Heart left ventricle (tissue), 16 donors: ENCODE results near the gene DDX11. TPM values are rescaled to one million over a fixed set of nuclear protein-coding genes. Genes with fewer than 3 reads are reported as not detected.
"Not testable (repeated sequence)": the region's sequence is repeated elsewhere in the genome, so short reads cannot be mapped to it uniquely, and the experiment has no call there.

Experiments used
- ATAC-seq, 4 donors: fragments of 200-7000 bp; cut with Tn5 transposase; one replicate each; pipeline ENCODE4 v1.9.1; 2020 to 2022; ENCODE audit warnings: moderate library complexity in 4 of 4, mild to moderate bottlenecking in 3 of 4, moderate number of reproducible peaks in 1 of 4
- DNase-seq, 5 donors: peaks; one replicate each; pipeline ENCODE4 v3.0.0-alpha.2; 2020
- H3K27ac ChIP-seq, 12 donors: fragments of 200-600 bp; sonication (generic) in 4 of 12; one replicate each; pipeline versions ENCODE4 v1.5.0 to v1.8.0; 2016 to 2022; ENCODE audit warnings: mild to moderate bottlenecking in 2 of 12
- H3K27me3 ChIP-seq, 9 donors: fragments of 200-600 bp; sonication (generic) in 2 of 9; one replicate each; pipeline versions ENCODE4 v1.5.1 to v1.8.0; 2016 to 2022; ENCODE audit warnings: mild to moderate bottlenecking in 3 of 9
- H3K36me3 ChIP-seq, 9 donors: fragments of 200-600 bp; sonication (generic) in 2 of 9; one replicate each; pipeline versions ENCODE4 v1.5.0 to v1.8.0; 2018 to 2022; ENCODE audit warnings: mild to moderate bottlenecking in 2 of 9
- H3K4me1 ChIP-seq, 12 donors: fragments of 200-600 bp; sonication (generic) in 4 of 12; one replicate each; pipeline versions ENCODE4 v1.5.0 to v1.8.0; 2016 to 2022; ENCODE audit warnings: mild to moderate bottlenecking in 3 of 12
- H3K4me3 ChIP-seq, 12 donors: fragments of 200-600 bp; sonication (generic) in 4 of 12; one replicate each; pipeline versions ENCODE4 v1.5.0 to v1.8.0; 2017 to 2022; ENCODE audit warnings: mild to moderate bottlenecking in 9 of 12, moderate library complexity in 4 of 12
- H3K9me3 ChIP-seq, 12 donors: fragments of 200-600 bp; sonication (generic) in 4 of 12; one replicate each; pipeline versions ENCODE4 v1.5.0 to v1.8.0; 2016 to 2022; ENCODE audit warnings: mild to moderate bottlenecking in 1 of 12
- POLR2A ChIP-seq, 2 donors: fragments of 450-650 bp; IDR thresholded peaks; one replicate each; pipeline ENCODE4 v1.6.1; 2017; ENCODE audit warnings: antibody characterized with exemption in 2 of 2, mild to moderate bottlenecking in 2 of 2, moderate library complexity in 2 of 2
- WGBS, 4 donors: extraction: QIAGEN DNeasy Blood & Tissue Kit in 2 of 4; methylation state at CpG; one replicate each; pipeline versions ENCODE4 v1.1.5 to v1.1.7; 2013 to 2018; 5-methylcytosine and 5-hydroxymethylcytosine counted together
- intact Hi-C, 10 donors: fragments of 100-400 bp; cut with DNase I; formaldehyde crosslinking; loops; one replicate each; pipeline versions ENCODE4 v1.11.1 to v1.14.2; 2022
- polyA plus RNA-seq, 2 donors: library from polyadenylated mRNA; stranded (reverse); fragments of 200-250 nt; gene quantifications; one replicate each; pipeline ENCODE4 v1.2.3, GENCODE V29; 2013
- total RNA-seq, 9 donors: library from RNA; depleted of rRNA in 2 of 9; stranded (reverse); fragments of >200 nt in 2 of 9; fragmentation: NEBNext Ultra II Directional in 3 of 9; extraction: Animal tissue kit (Norgen Biotek cat#: 25700) in 3 of 9; gene quantifications; one replicate each; pipeline versions ENCODE4 v1.1.0 to v1.2.4, GENCODE V29; 2016 to 2023
- TF ChIP-seq, protein P1 (sequence below), 12 donors: fragments of 200-600 bp; sonication (generic) in 4 of 12; IDR thresholded peaks; one replicate each; pipeline versions ENCODE4 v1.5.0 to v1.8.0; 2018 to 2022; ENCODE audit warnings: antibody characterized with exemption in 12 of 12, mild to moderate bottlenecking in 5 of 12
- donor health status: ischemic (EF 13 %, LVEDD 7.1; RV severe dilation, severe dysfunction).
- donor health status: healthy with polysubstance abuse.
- donor health status: DM: no; HTN: yes; CAD: no.
- donor health status: DM: no; HTN: no; CAD: no.
- donor health status: ischemic (EF 25% LVEDD 6.9; RV normal size, moderate dysfunction).
- donor health status: ischemic (EF 25% LVEDD 5.7; RV mildly dilated, moderate dysfunction).
- donor health status: healthy.
- donor health status: DM: yes; HTN: yes; CAD: no.
- donor health status: ischemic (EF 35%, LVEDD 5.7; RV mildly dilated, moderate dysfunction).
- donor health status: nonischemic (EF 11% LVEDD 7.7; RV severe dilation, severe dysfunction).
- donor health status: DM: yes; HTN: yes; CAD: no.
- donor health status: PGD.
- donor health status: ischemic (EF 29% LVEDD 5.4; RV normal size, mild dysfunction).
- donor health status: nonischemic (EF 23%, LVEDD 6.1; RV moderate dilation, normal function).

DDX11 gene
- total and polyA plus RNA-seq, 11 donors = 2.3 to 15.1 (median 6.9) TPM

DNA sequence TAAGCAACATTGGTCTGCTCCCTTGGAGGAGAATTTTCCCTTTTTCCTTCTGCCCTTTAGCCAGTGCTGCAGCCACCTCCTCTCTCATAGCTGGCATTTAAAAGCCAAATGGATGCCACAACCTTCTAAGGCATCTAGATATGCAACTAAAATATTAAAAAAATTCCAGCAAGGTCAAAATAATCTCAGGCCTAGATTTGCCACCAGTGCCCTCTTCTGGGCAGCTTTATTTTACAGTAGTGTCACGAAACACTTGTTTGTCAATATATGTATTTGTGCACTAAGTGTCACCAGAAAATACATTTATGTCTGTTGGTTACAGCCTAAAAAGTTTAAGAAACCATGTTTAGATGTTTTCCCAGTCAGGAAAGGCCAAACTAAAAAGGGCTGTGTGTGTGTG, 19.7 kb upstream of the DDX11 start:
- intact Hi-C loops = loop anchor here in 1 of 10 donors (10.0 kb wide), 1 partner anchor 209 kb away; no protein-coding TSS in a partner anchor
- not testable (repeated sequence) for H3K27ac ChIP-seq
- ATAC-seq = peak in 1 of 4 donors; percentile 27

DNA sequence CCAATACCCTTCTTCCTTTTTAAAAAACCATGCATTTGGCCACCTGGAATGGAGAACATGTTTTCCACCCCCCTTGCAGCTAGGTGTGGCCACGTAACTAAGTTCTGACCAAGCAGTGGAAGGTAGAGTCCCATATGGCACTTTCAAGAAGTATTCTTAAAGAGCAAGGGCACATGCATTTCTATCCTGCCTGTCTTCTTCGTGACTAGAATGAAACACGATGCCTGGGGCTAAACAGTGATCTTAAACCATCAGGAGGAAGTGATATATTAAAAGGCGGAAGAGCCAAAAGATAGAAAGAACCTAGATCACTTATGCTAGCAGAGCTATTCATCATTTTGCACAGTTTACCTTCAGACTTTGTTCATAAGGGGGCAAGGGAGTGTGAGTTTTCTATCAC, 16.0 kb upstream of the DDX11 start:
- Histone ChIP-seq H3K9me3 (no peaks in the 10 kb centered on the region), H3K4me3 (no peak overlapping the region), H3K27ac (no peak overlapping the region), H3K27me3 (no peaks in the 10 kb centered on the region), H3K36me3 (no peaks in the 10 kb centered on the region), H3K4me1 (no peaks in the 10 kb centered on the region)
- TF ChIP-seq POLR2A (IDR thresholded peaks at IDR 0.05) = no peak
- TF ChIP-seq, protein P1, sequence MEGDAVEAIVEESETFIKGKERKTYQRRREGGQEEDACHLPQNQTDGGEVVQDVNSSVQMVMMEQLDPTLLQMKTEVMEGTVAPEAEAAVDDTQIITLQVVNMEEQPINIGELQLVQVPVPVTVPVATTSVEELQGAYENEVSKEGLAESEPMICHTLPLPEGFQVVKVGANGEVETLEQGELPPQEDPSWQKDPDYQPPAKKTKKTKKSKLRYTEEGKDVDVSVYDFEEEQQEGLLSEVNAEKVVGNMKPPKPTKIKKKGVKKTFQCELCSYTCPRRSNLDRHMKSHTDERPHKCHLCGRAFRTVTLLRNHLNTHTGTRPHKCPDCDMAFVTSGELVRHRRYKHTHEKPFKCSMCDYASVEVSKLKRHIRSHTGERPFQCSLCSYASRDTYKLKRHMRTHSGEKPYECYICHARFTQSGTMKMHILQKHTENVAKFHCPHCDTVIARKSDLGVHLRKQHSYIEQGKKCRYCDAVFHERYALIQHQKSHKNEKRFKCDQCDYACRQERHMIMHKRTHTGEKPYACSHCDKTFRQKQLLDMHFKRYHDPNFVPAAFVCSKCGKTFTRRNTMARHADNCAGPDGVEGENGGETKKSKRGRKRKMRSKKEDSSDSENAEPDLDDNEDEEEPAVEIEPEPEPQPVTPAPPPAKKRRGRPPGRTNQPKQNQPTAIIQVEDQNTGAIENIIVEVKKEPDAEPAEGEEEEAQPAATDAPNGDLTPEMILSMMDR (IDR thresholded peaks at IDR 0.05) = no peak
- intact Hi-C loops = loop anchor here in 1 of 10 donors (10.0 kb wide), 1 partner anchor 213 kb away; no protein-coding TSS in a partner anchor
- DNase-seq (no peak), ATAC-seq (no peak)
- WGBS, 4 donors = 87 to 93% (median 90%) methylated on average over 4 of the region's 4 CpGs

More for the DNA sequence above, 19.7 kb upstream of the DDX11 start:
- not testable (repeated sequence) for H3K36me3 ChIP-seq, DNase-seq, H3K9me3 ChIP-seq, H3K27me3 ChIP-seq, H3K4me1 ChIP-seq, H3K4me3 ChIP-seq
- WGBS, 4 donors = 67 to 82% (median 78%) methylated on average over 1 of the region's 1 CpG
- TF ChIP-seq, protein P1 (IDR thresholded peaks at IDR 0.05) = peak in 9 of 12 donors; percentile 9 to 49 (median 34)

DNA sequence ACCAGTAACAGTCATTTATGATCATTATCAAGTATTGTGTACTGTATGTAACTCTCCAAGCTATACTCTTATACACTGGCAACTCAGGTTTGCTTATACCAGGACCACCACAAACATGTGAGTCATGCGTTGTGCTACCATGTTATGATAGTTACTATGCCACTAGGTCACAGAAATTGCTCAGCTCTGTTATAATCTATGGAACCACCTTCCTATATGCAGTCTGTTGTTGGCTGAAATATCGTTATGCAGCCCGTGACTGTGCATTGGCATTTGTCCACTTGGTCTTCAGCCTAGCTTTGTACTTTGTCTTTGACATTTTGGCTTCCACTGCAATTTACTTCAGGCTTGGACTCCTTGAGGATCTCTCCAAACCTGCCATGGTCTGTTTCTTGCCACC, 7.5 kb upstream of the DDX11 start:
- intact Hi-C loops = not testable (repeated sequence)
- ATAC-seq = peak in 3 of 4 donors; percentile 19 to 22 (median 20)
- 47 to 71% (median 58%) methylated on average over 3 of the region's 3 CpGs for WGBS, 4 donors

DNA sequence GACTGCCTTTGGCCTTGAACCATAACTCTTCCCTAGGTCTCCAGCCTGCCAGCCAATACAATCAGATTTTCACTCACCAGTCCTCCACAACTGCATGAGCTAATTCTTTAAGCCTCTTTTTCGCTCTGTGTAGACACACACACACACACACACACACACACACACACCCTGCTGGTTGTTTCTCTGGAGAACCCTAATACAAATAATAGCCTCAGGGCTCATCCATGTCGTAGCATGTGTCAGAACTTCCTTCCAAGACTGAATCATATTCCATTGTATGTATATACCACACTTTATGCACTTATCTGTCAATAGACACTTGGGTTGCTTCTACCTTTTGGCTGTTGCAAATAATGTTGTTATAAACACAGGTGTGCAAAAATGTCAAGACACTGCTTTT, 6.0 kb upstream of the DDX11 start:
- H3K4me3 ChIP-seq, H3K9me3 ChIP-seq, H3K4me1 ChIP-seq, ATAC-seq, H3K27ac ChIP-seq, H3K36me3 ChIP-seq, DNase-seq, intact Hi-C loops, H3K27me3 ChIP-seq: not testable (repeated sequence)
- 81 to 92% (median 86%) methylated on average over 2 of the region's 2 CpGs for WGBS, 4 donors

More for the DNA sequence above, 7.5 kb upstream of the DDX11 start:
- not testable (repeated sequence) for H3K27me3 ChIP-seq, H3K4me3 ChIP-seq, DNase-seq, H3K9me3 ChIP-seq, H3K36me3 ChIP-seq, H3K27ac ChIP-seq, H3K4me1 ChIP-seq

DNA sequence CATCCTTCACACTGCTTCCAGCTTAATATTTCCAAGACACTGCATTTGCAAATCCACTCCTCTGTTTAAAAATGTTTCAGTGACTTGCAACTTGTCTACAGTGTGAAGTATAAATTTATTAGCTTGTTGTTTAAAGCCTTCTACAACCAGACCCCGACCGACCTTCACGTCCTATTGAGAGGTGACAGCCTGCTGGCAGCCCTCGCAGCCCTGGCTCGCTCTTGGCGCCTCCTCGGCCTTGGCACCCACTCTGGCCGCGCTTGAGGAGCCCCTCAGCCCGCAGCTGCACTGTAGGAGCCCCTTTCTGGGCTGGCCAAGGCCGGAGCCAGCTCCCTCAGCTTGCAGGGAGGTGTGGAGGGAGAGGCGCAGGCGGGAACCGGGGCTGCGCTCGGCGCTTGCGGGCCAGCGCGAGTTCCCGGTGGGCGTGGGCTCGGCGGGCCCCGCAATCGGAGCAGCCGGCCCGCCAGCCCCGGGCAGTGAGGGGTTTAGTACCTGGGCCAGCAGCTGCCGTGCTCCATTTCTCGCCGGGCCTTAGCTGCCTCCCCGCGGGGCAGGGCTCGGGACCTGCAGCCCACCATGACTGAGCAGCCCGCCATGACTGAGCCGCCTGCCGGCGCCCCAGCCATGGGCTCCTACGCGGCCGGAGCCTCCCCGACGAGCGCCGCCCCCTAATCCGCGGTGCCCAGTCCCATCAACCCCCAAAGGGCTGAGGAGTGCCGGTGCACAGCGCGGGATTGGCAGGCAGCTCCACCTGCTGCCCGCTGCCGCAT, 2.5 kb upstream of the DDX11 start:
- H3K36me3 ChIP-seq, H3K27me3 ChIP-seq, ATAC-seq, intact Hi-C loops, H3K9me3 ChIP-seq, H3K27ac ChIP-seq, DNase-seq, H3K4me1 ChIP-seq, H3K4me3 ChIP-seq: not testable (repeated sequence)
- WGBS, 4 donors = 83 to 95% (median 93%) methylated on average over 16 to 50 of the region's 53 CpGs

DNA sequence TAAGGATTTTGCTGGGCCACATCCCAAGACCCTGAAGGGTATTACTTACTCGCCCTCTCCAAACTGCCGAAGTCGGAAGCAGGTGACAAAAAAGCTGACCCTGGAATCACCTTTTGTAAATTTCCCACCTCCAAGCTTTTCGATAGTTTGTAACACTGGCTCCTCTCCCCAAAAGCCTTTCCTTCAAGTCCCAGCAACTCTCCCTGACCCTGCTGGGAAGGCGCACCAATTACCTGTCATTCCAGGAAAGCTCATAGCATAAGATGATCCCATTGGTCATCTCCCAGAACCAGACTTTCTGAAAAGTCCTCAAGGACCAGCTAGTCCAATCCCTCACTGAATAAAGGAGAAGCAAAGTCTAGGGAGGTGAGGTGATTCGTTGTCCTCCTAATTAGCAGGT, 698 bp upstream of the DDX11 start:
- H3K4me1 ChIP-seq, H3K9me3 ChIP-seq, DNase-seq, ATAC-seq, H3K27me3 ChIP-seq, intact Hi-C loops, H3K36me3 ChIP-seq, H3K27ac ChIP-seq: not testable (repeated sequence)
- 59 to 76% (median 73%) methylated on average over 5 to 6 of the region's 6 CpGs for WGBS, 4 donors
- H3K4me3 ChIP-seq = peak overlapping the region in 9 of 12 donors; percentile 63 to 90 (median 68)
